ENCODE measurements around the gene KCNH2. TPM values are rescaled to one million over a fixed set of nuclear protein-coding genes. Genes with fewer than 3 reads are reported as not detected.

Gene KCNH2
- total and polyA plus RNA-seq, 2 of the 8 experiments (the other 6 are each of a cell fraction or from before 2014, with no cell fraction given): 8.0 to 15.0 TPM

GRCh38 chr7:151017953-151018420 is 39.9 kb upstream of the KCNH2 start (continued):
- 0 out of 4 replicates have a peak, but pooled peaks of 1 of the 2 experiments have one; percentile 45 for TF ChIP-seq HDAC2 (IDR thresholded peaks at IDR 0.05; ENCODE audit: borderline replicate concordance in 1 of 2, low read depth in 2 of 2, low read length in 2 of 2)
- no peak for TF ChIP-seq CHD1 (IDR thresholded peaks at IDR 0.05; ENCODE audit: low read depth, low read length)
- no peak for TF ChIP-seq POLR2AphosphoS5 (IDR thresholded peaks at IDR 0.05; ENCODE audit: low read depth, low read length)
- no peak for TF ChIP-seq BCL11A (IDR thresholded peaks at IDR 0.05; ENCODE audit: low read depth in 2 of 2, low read length in 2 of 2)
- TF ChIP-seq TBP (IDR thresholded peaks at IDR 0.05; ENCODE audit: low read depth, low read length): no peak; the same call in 1 of the 2 replicates
- no peak for TF ChIP-seq ATF2 (IDR thresholded peaks at IDR 0.05; ENCODE audit: low read length)
- peak; percentile 55; the same call in 1 of the 2 replicates for TF ChIP-seq TAF1 (IDR thresholded peaks at IDR 0.05; ENCODE audit: low read depth, low read length)
- no peak for TF ChIP-seq CHD7 (IDR thresholded peaks at IDR 0.05; ENCODE audit: insufficient replicate concordance, low read length)
- TF ChIP-seq HDAC6 (IDR thresholded peaks at IDR 0.05; ENCODE audit: low read depth, low read length): no peak
- no peak for TF ChIP-seq ASH2L (IDR thresholded peaks at IDR 0.05; ENCODE audit: low read length)

All from H1 (cell line).